H1 (cell line): ENCODE results near the gene UVSSA. TPM values are rescaled to one million over a fixed set of nuclear protein-coding genes. Genes with fewer than 3 reads are reported as not detected.

Experiments
- CTCF ChIA-PET: fragments of 300-600 bp; sonication (Branson Sonifier 250); formaldehyde crosslinking; loops from one replicate; lab custom pipeline; 2021; ENCODE audit not compliant: partially characterized antibody; lab: Charles Lee
- POLR2A ChIA-PET: fragments of 300-600 bp; sonication (Branson Sonifier 250); formaldehyde crosslinking; loops from one replicate; lab custom pipeline; 2021; ENCODE audit warnings: inconsistent platforms; ENCODE audit not compliant: partially characterized antibody; lab: Charles Lee
- DNase-seq, 2 experiments: peaks; one replicate each; pipeline versions ENCODE4 v3.0.0 to v3.0.0-alpha.2; 2010 to 2022; ENCODE audit warnings: low spot score in 2 of 2, low read depth in 1 of 2, mixed read lengths in 1 of 2
- FAIRE-seq: peaks from 2 replicates; lab custom pipeline; 2011; peaks lifted over from hg19 to GRCh38; lab: Jason Lieb, UNC
- H2AFZ ChIP-seq: 2 replicates; pipeline ENCODE4 v1.8.1; 2012; ENCODE audit warnings: low read length, inconsistent platforms
- H2AK5ac ChIP-seq: 2 replicates; pipeline ENCODE4 v1.6.1; 2013; ENCODE audit warnings: low read depth, low read length
- H2BK120ac ChIP-seq: replicated peaks from 2 replicates; pipeline ENCODE3; 2013; ENCODE audit warnings: low read depth, low read length, inconsistent platforms
- H2BK12ac ChIP-seq: 2 replicates; pipeline ENCODE4 v1.6.1; 2013; ENCODE audit warnings: low read depth, low read length
- H2BK15ac ChIP-seq: 2 replicates; pipeline ENCODE4 v1.6.1; 2013; ENCODE audit warnings: low read length
- H2BK20ac ChIP-seq: 2 replicates; pipeline ENCODE4 v1.6.1; 2013; ENCODE audit warnings: low read length
- H2BK5ac ChIP-seq: 2 replicates; pipeline ENCODE4 v1.6.1; 2013; ENCODE audit warnings: low read depth, low read length
- H3K14ac ChIP-seq: 2 replicates; pipeline ENCODE4 v1.6.1; 2013; ENCODE audit warnings: inconsistent platforms; ENCODE audit not compliant: insufficient read length
- H3K18ac ChIP-seq: 2 replicates; pipeline ENCODE4 v1.6.1; 2013; ENCODE audit warnings: low read length; ENCODE audit errors: extremely low read depth
- H3K23ac ChIP-seq: 2 replicates; pipeline ENCODE4 v1.6.1; 2013; ENCODE audit warnings: inconsistent platforms; ENCODE audit not compliant: insufficient read length
- H3K23me2 ChIP-seq: 2 replicates; pipeline ENCODE4 v1.6.1; 2013; ENCODE audit warnings: low read depth, low read length
- H3K27ac ChIP-seq: 2 replicates; pipeline ENCODE4 v1.6.1; 2011; ENCODE audit warnings: low read depth, low read length, inconsistent platforms
- H3K27me3 ChIP-seq, 4 experiments: replicated peaks in 1 of 4; 1 replicate in 1 of 4; 2 replicates in 3 of 4; pipeline versions ENCODE4 v1.6.1 to v1.8.1; 2011 to 2013; ENCODE audit warnings: low read length in 3 of 4, mild to moderate bottlenecking in 3 of 4, inconsistent platforms in 2 of 4, mixed read lengths in 2 of 4, moderate library complexity in 1 of 4; ENCODE audit not compliant: control insufficient read depth in 3 of 4, insufficient read depth in 3 of 4; ENCODE audit errors: extremely low read depth in 1 of 4
- H3K36me3 ChIP-seq, 4 experiments: 2 replicates each; pipeline versions ENCODE4 v1.6.1 to v1.8.1; 2011 to 2013; ENCODE audit warnings: mild to moderate bottlenecking in 4 of 4, low read length in 3 of 4, moderate library complexity in 2 of 4, control low read depth in 1 of 4, inconsistent platforms in 1 of 4; ENCODE audit not compliant: insufficient read depth in 4 of 4, control insufficient read depth in 2 of 4
- H3K4ac ChIP-seq: replicated peaks from 2 replicates; pipeline ENCODE3; 2013; ENCODE audit warnings: low read length, low read depth, mixed read lengths, inconsistent platforms; ENCODE audit not compliant: insufficient read length
- H3K4me1 ChIP-seq, 4 experiments: replicated peaks in 1 of 4; 1 replicate in 1 of 4; 2 replicates in 3 of 4; pipeline versions ENCODE4 v1.6.1 to v1.8.1; 2011 to 2013; ENCODE audit warnings: low read length in 3 of 4, inconsistent platforms in 2 of 4, mixed read lengths in 1 of 4; ENCODE audit not compliant: insufficient read depth in 4 of 4, control insufficient read depth in 3 of 4
- H3K4me2 ChIP-seq, 2 experiments: 2 replicates each; pipeline versions ENCODE4 v1.6.1 to v1.8.1; 2011 to 2013; ENCODE audit warnings: low read depth in 2 of 2, low read length in 2 of 2, control low read depth in 1 of 2, inconsistent platforms in 1 of 2, mild to moderate bottlenecking in 1 of 2; ENCODE audit not compliant: insufficient read depth in 1 of 2
- H3K4me3 ChIP-seq, 4 experiments: fragments of 200-600, 300-600 bp in 1 of 4; sonication (generic), shearing (Covaris generic), sonication (Bioruptor Twin) in 1 of 4; 2 replicates each; pipeline versions ENCODE4 v1.5.1 to v1.8.1; 2011 to 2016; ENCODE audit warnings: low read length in 4 of 4, low read depth in 3 of 4, control low read depth in 2 of 4, inconsistent platforms in 2 of 4, mild to moderate bottlenecking in 2 of 4, mixed read lengths in 1 of 4, moderate library complexity in 1 of 4; ENCODE audit not compliant: insufficient read depth in 2 of 4; ENCODE audit errors: extremely low read depth in 1 of 4
- H3K56ac ChIP-seq: replicated peaks from 2 replicates; pipeline ENCODE3; 2013; ENCODE audit warnings: low read depth, mild to moderate bottlenecking, mixed read lengths, low read length, inconsistent platforms; ENCODE audit not compliant: insufficient read length
- H3K79me1 ChIP-seq: 2 replicates; pipeline ENCODE4 v1.6.1; 2013; ENCODE audit warnings: low read depth, low read length, control low read depth
- H3K79me2 ChIP-seq, 2 experiments: 2 replicates each; pipeline versions ENCODE4 v1.6.1 to v1.8.1; 2012 to 2013; ENCODE audit warnings: low read length in 2 of 2, mild to moderate bottlenecking in 2 of 2, inconsistent platforms in 1 of 2; ENCODE audit not compliant: insufficient read depth in 2 of 2, control insufficient read depth in 1 of 2
- H3K9ac ChIP-seq, 4 experiments: replicated peaks in 1 of 4; 1 replicate in 1 of 4; 2 replicates in 3 of 4; pipeline versions ENCODE4 v1.6.1 to v1.8.1; 2011 to 2013; ENCODE audit warnings: low read depth in 3 of 4, low read length in 3 of 4, control low read depth in 2 of 4, mild to moderate bottlenecking in 2 of 4, moderate library complexity in 2 of 4, inconsistent platforms in 1 of 4; ENCODE audit errors: extremely low read depth in 1 of 4
- H3K9me3 ChIP-seq, 2 experiments: 2 replicates each; pipeline versions ENCODE4 v1.6.1 to v1.8.1; 2012 to 2013; ENCODE audit warnings: mild to moderate bottlenecking in 2 of 2, moderate library complexity in 2 of 2, control low read depth in 1 of 2, inconsistent platforms in 1 of 2, low read depth in 1 of 2, low read length in 1 of 2, mixed read lengths in 1 of 2; ENCODE audit not compliant: insufficient read depth in 2 of 2
- H4K20me1 ChIP-seq, 2 experiments: replicated peaks in 1 of 2; 2 replicates each; pipeline versions ENCODE3 to v1.8.1; 2011 to 2013; ENCODE audit warnings: inconsistent platforms in 2 of 2, low read length in 2 of 2, mild to moderate bottlenecking in 1 of 2; ENCODE audit not compliant: insufficient read depth in 2 of 2, control insufficient read depth in 1 of 2
- H4K5ac ChIP-seq: 2 replicates; pipeline ENCODE4 v1.6.1; 2013; ENCODE audit warnings: low read length, low read depth, mixed read lengths, inconsistent platforms; ENCODE audit not compliant: insufficient read length
- H4K8ac ChIP-seq: 2 replicates; pipeline ENCODE4 v1.8.0; 2013; ENCODE audit warnings: mild to moderate bottlenecking, moderate library complexity, low read length, inconsistent platforms; ENCODE audit not compliant: insufficient read depth; ENCODE audit errors: extremely low read depth
- H4K91ac ChIP-seq: replicated peaks from 2 replicates; pipeline ENCODE3; 2013; ENCODE audit warnings: low read length, mixed read lengths, inconsistent platforms; ENCODE audit not compliant: insufficient read length
- BCL11A ChIP-seq, 2 experiments: IDR thresholded peaks; one replicate each; pipeline ENCODE4 v1.6.1; 2011; ENCODE audit warnings: low read depth in 2 of 2, low read length in 2 of 2, mild to moderate bottlenecking in 2 of 2
- EP300 ChIP-seq, 2 experiments: IDR thresholded peaks; 1 replicate in 1 of 2; 2 replicates in 1 of 2; pipeline ENCODE4 v1.6.1; 2011 to 2012; ENCODE audit warnings: low read depth in 2 of 2, low read length in 2 of 2, mild to moderate bottlenecking in 2 of 2, borderline replicate concordance in 1 of 2, inconsistent platforms in 1 of 2, moderate library complexity in 1 of 2
- GABPA ChIP-seq: IDR thresholded peaks from 2 replicates; pipeline ENCODE4 v1.6.1; 2011; ENCODE audit warnings: mild to moderate bottlenecking, low read length, moderate library complexity, borderline replicate concordance; ENCODE audit not compliant: insufficient read depth
- GTF2F1 ChIP-seq: IDR thresholded peaks from 2 replicates; pipeline ENCODE4 v1.6.1; 2012; ENCODE audit warnings: low read depth, low read length, improper control_type of control experiment, borderline replicate concordance
- HDAC2 ChIP-seq, 2 experiments: fragments of 300-600 bp in 1 of 2; sonication (generic) in 1 of 2; IDR thresholded peaks; 2 replicates each; pipeline ENCODE4 v1.6.1; 2011 to 2012; ENCODE audit warnings: low read depth in 2 of 2, low read length in 2 of 2, mild to moderate bottlenecking in 2 of 2, moderate library complexity in 2 of 2, borderline replicate concordance in 1 of 2, inconsistent platforms in 1 of 2
- JUN ChIP-seq: IDR thresholded peaks from 2 replicates; pipeline ENCODE4 v1.6.1; 2011; ENCODE audit warnings: low read depth, mild to moderate bottlenecking, improper control_type of control experiment, low read length
- KDM5A ChIP-seq: fragments of 200-600 bp; IDR thresholded peaks from 2 replicates; pipeline ENCODE4 v1.7.1; 2012; ENCODE audit warnings: mild to moderate bottlenecking, low read length, inconsistent platforms, mixed read lengths
- RBBP5 ChIP-seq: IDR thresholded peaks from 2 replicates; pipeline ENCODE4 v1.7.1; 2012; ENCODE audit warnings: low read depth, mild to moderate bottlenecking, inconsistent platforms, low read length, moderate library complexity, borderline replicate concordance
- SAP30 ChIP-seq: fragments of 300-600 bp; sonication (generic); IDR thresholded peaks from 2 replicates; pipeline ENCODE4 v1.7.1; 2012; ENCODE audit warnings: low read length, moderate library complexity, mild to moderate bottlenecking, inconsistent platforms; ENCODE audit not compliant: insufficient read depth, insufficient replicate concordance
- SP4 ChIP-seq: IDR thresholded peaks from 2 replicates; pipeline ENCODE4 v1.6.1; 2012; ENCODE audit warnings: low read length, inconsistent platforms
- SRF ChIP-seq: IDR thresholded peaks from 2 replicates; pipeline ENCODE4 v1.6.1; 2011; ENCODE audit warnings: mild to moderate bottlenecking, low read depth, low read length, moderate library complexity
- TEAD4 ChIP-seq: IDR thresholded peaks from 2 replicates; pipeline ENCODE4 v1.6.1; 2012; ENCODE audit warnings: low read depth, low read length, inconsistent platforms, mixed read lengths
- WGBS, 2 experiments: shearing (Covaris generic) in 1 of 2; methylation state at CpG; one replicate each; pipeline versions ENCODE4 v1.1.6 to v1.1.7; 2013 to 2015; ENCODE audit warnings: low lambda C conversion rate in 2 of 2, mixed read lengths in 2 of 2, inconsistent platforms in 1 of 2, low coverage in 1 of 2, missing lambda C conversion rate in 1 of 2; ENCODE audit not compliant: insufficient replicate concordance in 2 of 2, insufficient coverage in 1 of 2, insufficient read length in 1 of 2; ENCODE audit errors: extremely low coverage in 1 of 2, missing lambda C conversion rate in 1 of 2; 5-methylcytosine and 5-hydroxymethylcytosine counted together
- polyA plus RNA-seq, 7 experiments: library from polyadenylated mRNA; depleted of rRNA in 3 of 7; stranded (reverse) in 5 of 7; unstranded in 2 of 7; fragments of >200 nt in 5 of 7; fragments of 200-250 nt in 2 of 7; gene quantifications; 1 replicate in 5 of 7; 2 replicates in 1 of 7; 4 replicates in 1 of 7; pipeline versions ENCODE4 v1.2.1 to v1.2.3, GENCODE V29; 2011 to 2013; ENCODE audit warnings: missing spikeins in 2 of 7, mixed read lengths in 2 of 7
- total RNA-seq: library from RNA; stranded (reverse); fragmentation: NEBNext Ultra II Directional; extraction: Animal tissue kit (Norgen Biotek cat#: 25700); gene quantifications from 2 replicates; pipeline ENCODE4 v1.2.1, GENCODE V29; 2021

The UVSSA gene
- total and polyA plus RNA-seq, 2 of the 8 experiments (the other 6 are each of a cell fraction or from before 2014, with no cell fraction given): 14.5 to 19.4 TPM

- Histone ChIP-seq H3K27ac (no peak overlapping the region), H3K4me2 (no peak overlapping the region), H3K4ac (no peak overlapping the region), H3K14ac (no peak overlapping the region), H3K9ac (no peak overlapping the region), H3K27me3 (no peaks in the 10 kb centered on the region), H3K4me3 (no peak overlapping the region), H4K20me1 (no peaks in the 10 kb centered on the region), H2BK12ac (no peak overlapping the region), H2BK5ac (no peak overlapping the region), H3K23me2 (peaks cover 4% of the 10 kb centered on the region; the same call in 1 of the 2 replicates), H4K91ac (no peak overlapping the region), H3K56ac (no peak overlapping the region), H2BK15ac (no peak overlapping the region), H2BK20ac (no peak overlapping the region), H3K4me1 (no peaks in the 10 kb centered on the region), H3K79me2 (no peaks in the 10 kb centered on the region), H3K23ac (no peak overlapping the region), H4K8ac (no peak overlapping the region), H3K18ac (no peak overlapping the region), H2AFZ (no peak overlapping the region), H4K5ac (no peak overlapping the region), H3K9me3 (peaks cover 18 to 31% of the 10 kb centered on the region in 2 experiments), H3K79me1 (no peaks in the 10 kb centered on the region), H2AK5ac (no peak overlapping the region), H3K36me3 (peaks cover 0 to 9% (median 0%) of the 10 kb centered on the region in 4 experiments; a peak in 2 of 8 replicates), H2BK120ac (no peak overlapping the region)
- CTCF ChIA-PET: interaction anchor here (1.1 kb wide), 1 partner anchor 38 kb away, joined by 4 read pairs; no protein-coding TSS in a partner anchor
- DNase-seq (no peak), FAIRE-seq (no peak)
- POLR2A ChIA-PET: no interaction called here
- WGBS, 2 experiments: 89% methylated on average over 10 of the region's 10 CpGs; no CpG with 5 or more reads in 1 of the 2 experiments
- no peak for TF ChIP-seq RBBP5
- no peak for TF ChIP-seq EP300 (IDR thresholded peaks at IDR 0.05; ENCODE audit: borderline replicate concordance in 1 of 2, low read depth in 2 of 2, low read length in 2 of 2)
- no peak for TF ChIP-seq HDAC2 (IDR thresholded peaks at IDR 0.05; ENCODE audit: borderline replicate concordance in 1 of 2, low read depth in 2 of 2, low read length in 2 of 2)
- TF ChIP-seq GTF2F1: no peak
- no peak for TF ChIP-seq SP4
- TF ChIP-seq BCL11A (IDR thresholded peaks at IDR 0.05; ENCODE audit: low read depth in 2 of 2, low read length in 2 of 2): no peak
- no peak for TF ChIP-seq SRF
- TF ChIP-seq KDM5A: no peak
- no peak for TF ChIP-seq SAP30
- no peak for TF ChIP-seq GABPA
- TF ChIP-seq JUN: no peak
- no peak for TF ChIP-seq TEAD4
These were observed 46.9 kb downstream of the UVSSA start for GRCh38 chr4:1393866-1394265.
